Endothelial cell of umbilical vein (primary cell): ENCODE results near the gene TRAP1. TPM values are rescaled to one million over a fixed set of nuclear protein-coding genes. Genes with fewer than 3 reads are reported as not detected.

Experiments
- BruUV-seq: library from RNA; stranded (reverse); fragments of 400-500 nt; replicated peaks from 2 replicates; lab custom pipeline; 2021; lab: Mats Ljungman, UMichigan
- CTCF ChIA-PET: fragments of 300-600, 350-600 bp; sonication (Branson Sonifier 250); formaldehyde crosslinking; loops from one replicate; lab custom pipeline; 2021; ENCODE audit warnings: antibody characterized with exemption, inconsistent platforms; lab: Charles Lee
- POLR2A ChIA-PET: fragments of 300-600, 350-600 bp; sonication (Branson Sonifier 250); formaldehyde crosslinking; loops from one replicate; lab custom pipeline; 2021; ENCODE audit warnings: antibody characterized with exemption, inconsistent platforms; lab: Charles Lee
- DNase-seq: peaks from one replicate; pipeline ENCODE4 v3.0.0-alpha.2; 2011; ENCODE audit warnings: low read depth, low spot score
- FAIRE-seq: peaks from 2 replicates; lab custom pipeline; 2011; peaks lifted over from hg19 to GRCh38; lab: Jason Lieb, UNC
- H2AFZ ChIP-seq: 2 replicates; pipeline ENCODE4 v1.6.0; 2012; ENCODE audit warnings: low read depth, low read length, control low read depth, inconsistent platforms
- H3K27ac ChIP-seq: 2 replicates; pipeline ENCODE4 v1.5.1; 2011; ENCODE audit warnings: low read depth, mild to moderate bottlenecking, control low read depth, low read length, moderate library complexity; ENCODE audit not compliant: insufficient read depth
- H3K27me3 ChIP-seq, 2 experiments: 2 replicates each; pipeline versions ENCODE4 v1.6.0 to v1.6.1; 2011; ENCODE audit warnings: low read length in 2 of 2, mixed read lengths in 1 of 2; ENCODE audit not compliant: control insufficient read depth in 2 of 2, insufficient read depth in 2 of 2
- H3K36me3 ChIP-seq, 2 experiments: 2 replicates in 1 of 2; 3 replicates in 1 of 2; pipeline ENCODE4 v1.5.1; 2011; ENCODE audit warnings: low read length in 2 of 2, mild to moderate bottlenecking in 1 of 2, moderate library complexity in 1 of 2; ENCODE audit not compliant: control insufficient read depth in 2 of 2, insufficient read depth in 2 of 2; ENCODE audit errors: extremely low read depth in 1 of 2
- H3K4me1 ChIP-seq: 3 replicates; pipeline ENCODE4 v1.5.1; 2011; ENCODE audit warnings: mild to moderate bottlenecking, low read length; ENCODE audit not compliant: control insufficient read depth, insufficient read depth; ENCODE audit errors: extremely low read depth
- H3K4me2 ChIP-seq: 2 replicates; pipeline ENCODE4 v1.6.1; 2011; ENCODE audit warnings: low read length, control low read depth, mixed read lengths; ENCODE audit not compliant: insufficient read depth
- H3K4me3 ChIP-seq, 3 experiments: fragments of 200-600 bp in 1 of 3; sonication (generic), shearing (Covaris generic) in 1 of 3; replicated peaks in 1 of 3; 2 replicates each; pipeline ENCODE4 v1.5.1; 2011 to 2016; ENCODE audit warnings: control low read depth in 3 of 3, low read length in 3 of 3, mild to moderate bottlenecking in 2 of 3, inconsistent platforms in 1 of 3, low read depth in 1 of 3, moderate library complexity in 1 of 3; ENCODE audit not compliant: insufficient read depth in 1 of 3
- H3K79me2 ChIP-seq: 2 replicates; pipeline ENCODE4 v1.6.0; 2012; ENCODE audit warnings: low read length, inconsistent platforms; ENCODE audit not compliant: control insufficient read depth, insufficient read depth
- H3K9ac ChIP-seq: replicated peaks from 2 replicates; pipeline ENCODE3; 2011; ENCODE audit warnings: low read length, control low read depth; ENCODE audit not compliant: insufficient read depth; ENCODE audit errors: extremely low read depth
- H3K9me1 ChIP-seq: replicated peaks from 3 replicates; pipeline ENCODE4 v1.6.0; 2011; ENCODE audit warnings: mild to moderate bottlenecking, low read length; ENCODE audit not compliant: control insufficient read depth, insufficient read depth; ENCODE audit errors: extremely low read depth
- H3K9me3 ChIP-seq: replicated peaks from 2 replicates; pipeline ENCODE4 v1.5.1; 2012; ENCODE audit warnings: low read length, inconsistent platforms; ENCODE audit not compliant: control insufficient read depth, insufficient read depth
- H4K20me1 ChIP-seq: replicated peaks from 2 replicates; pipeline ENCODE3; 2011; ENCODE audit warnings: mild to moderate bottlenecking, low read length; ENCODE audit not compliant: control insufficient read depth, insufficient read depth; ENCODE audit errors: extremely low read depth
- EZH2 ChIP-seq: IDR thresholded peaks from 2 replicates; pipeline ENCODE4 v1.6.1; 2012; ENCODE audit warnings: borderline replicate concordance, low read depth, mild to moderate bottlenecking, moderate library complexity, low read length, inconsistent platforms; ENCODE audit not compliant: severe bottlenecking
- FOS ChIP-seq: IDR thresholded peaks from 2 replicates; pipeline ENCODE4 v1.6.1; 2011; ENCODE audit warnings: mild to moderate bottlenecking, low read length, moderate library complexity, borderline replicate concordance; ENCODE audit not compliant: insufficient read depth
- GATA2 ChIP-seq: IDR thresholded peaks from 2 replicates; pipeline ENCODE4 v1.7.0; 2011; ENCODE audit warnings: low read depth, mild to moderate bottlenecking, moderate library complexity, mixed read lengths, low read length; ENCODE audit not compliant: insufficient read length, insufficient read depth
- JUN ChIP-seq: IDR thresholded peaks from 2 replicates; pipeline ENCODE4 v1.6.1; 2011; ENCODE audit warnings: borderline replicate concordance, low read depth; ENCODE audit not compliant: insufficient read length, insufficient read depth
- MAX ChIP-seq: IDR thresholded peaks from 2 replicates; pipeline ENCODE4 v1.6.1; 2011; ENCODE audit not compliant: insufficient read depth, insufficient read length
- MYC ChIP-seq: IDR thresholded peaks from one replicate; pipeline ENCODE4 v1.6.1; 2011; ENCODE audit warnings: mild to moderate bottlenecking, low read depth, low read length
- POLR2A ChIP-seq: IDR thresholded peaks from 2 replicates; pipeline ENCODE4 v1.6.1; 2012; ENCODE audit warnings: low read depth, mild to moderate bottlenecking, control low read depth, low read length
- POLR2AphosphoS5 ChIP-seq: IDR thresholded peaks from 2 replicates; pipeline ENCODE4 v1.6.1; 2012; ENCODE audit warnings: low read depth, mild to moderate bottlenecking, control low read depth, low read length, moderate library complexity; ENCODE audit not compliant: insufficient read depth
- dilution Hi-C: fragments of 300-500 bp; cut with MboI; formaldehyde crosslinking; loops from one replicate; pipeline ENCODE4 v1.15.0; 2019; ENCODE audit warnings: low sequenced_read_pairs; ENCODE audit not compliant: extremely low pct_ligation_motif_present
- intact Hi-C: fragments of 100-400 bp; cut with micrococcal nuclease; formaldehyde crosslinking; loops from one replicate; pipeline ENCODE4 v1.10.0; 2022
- polyA plus RNA-seq, 4 experiments: library from polyadenylated mRNA; depleted of rRNA in 3 of 4; stranded (reverse) in 3 of 4; unstranded in 1 of 4; fragments of >200 nt; gene quantifications; 2 replicates each; pipeline versions ENCODE4 v1.2.1 to v1.2.3, GENCODE V29; 2011 to 2012; ENCODE audit warnings: missing spikeins in 1 of 4
- total RNA-seq: library from RNA; stranded (reverse); gene quantifications from 2 replicates; pipeline ENCODE4 v1.2.3, GENCODE V29; 2021
- TF ChIP-seq, protein P1 (sequence below), 2 donors: IDR thresholded peaks; 1 replicate in 1 of 2; 2 replicates in 1 of 2; pipeline ENCODE4 v1.5.1; 2011; ENCODE audit warnings: low read length in 2 of 2, mild to moderate bottlenecking in 2 of 2, moderate library complexity in 2 of 2, control low read depth in 1 of 2, inconsistent platforms in 1 of 2, low read depth in 1 of 2; ENCODE audit not compliant: insufficient read depth in 1 of 2; ENCODE audit errors: extremely low read depth in 1 of 2

The TRAP1 gene
- total and polyA plus RNA-seq, 2 donors (not counting 3 experiments of a cell fraction or from before 2014, with no cell fraction given): 95.6 to 102 TPM

GRCh38 chr16:3670711-3671110 is 46.6 kb downstream of the TRAP1 start:
- dilution Hi-C loops: no loop called here
- Histone ChIP-seq H3K79me2 (no peaks in the 10 kb centered on the region), H3K27me3 (no peaks in the 10 kb centered on the region), H3K9me3 (no peaks in the 10 kb centered on the region), H3K4me3 (no peak overlapping the region), H2AFZ (no peak overlapping the region), H3K9ac (no peak overlapping the region), H3K27ac (no peak overlapping the region), H4K20me1 (no peaks in the 10 kb centered on the region), H3K36me3 (peaks cover 2 to 17% of the 10 kb centered on the region in 2 experiments), H3K4me1 (no peaks in the 10 kb centered on the region), H3K4me2 (no peak overlapping the region), H3K9me1 (no peaks in the 10 kb centered on the region)
- DNase-seq (no peak), FAIRE-seq (no peak)
- BruUV-seq: no TSS peak
- ChIA-PET POLR2A (no interaction called here), CTCF (no interaction called here)
- TF ChIP-seq EZH2 (no peak), JUN (no peak), POLR2AphosphoS5 (no peak), FOS (no peak), POLR2A (no peak), MYC (no peak), MAX (no peak), GATA2 (no peak)
- TF ChIP-seq, protein P1, sequence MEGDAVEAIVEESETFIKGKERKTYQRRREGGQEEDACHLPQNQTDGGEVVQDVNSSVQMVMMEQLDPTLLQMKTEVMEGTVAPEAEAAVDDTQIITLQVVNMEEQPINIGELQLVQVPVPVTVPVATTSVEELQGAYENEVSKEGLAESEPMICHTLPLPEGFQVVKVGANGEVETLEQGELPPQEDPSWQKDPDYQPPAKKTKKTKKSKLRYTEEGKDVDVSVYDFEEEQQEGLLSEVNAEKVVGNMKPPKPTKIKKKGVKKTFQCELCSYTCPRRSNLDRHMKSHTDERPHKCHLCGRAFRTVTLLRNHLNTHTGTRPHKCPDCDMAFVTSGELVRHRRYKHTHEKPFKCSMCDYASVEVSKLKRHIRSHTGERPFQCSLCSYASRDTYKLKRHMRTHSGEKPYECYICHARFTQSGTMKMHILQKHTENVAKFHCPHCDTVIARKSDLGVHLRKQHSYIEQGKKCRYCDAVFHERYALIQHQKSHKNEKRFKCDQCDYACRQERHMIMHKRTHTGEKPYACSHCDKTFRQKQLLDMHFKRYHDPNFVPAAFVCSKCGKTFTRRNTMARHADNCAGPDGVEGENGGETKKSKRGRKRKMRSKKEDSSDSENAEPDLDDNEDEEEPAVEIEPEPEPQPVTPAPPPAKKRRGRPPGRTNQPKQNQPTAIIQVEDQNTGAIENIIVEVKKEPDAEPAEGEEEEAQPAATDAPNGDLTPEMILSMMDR (IDR thresholded peaks at IDR 0.05; ENCODE audit: extremely low read depth in 1 of 2, insufficient read depth in 1 of 2, low read depth in 1 of 2, low read length in 2 of 2): no peak
- intact Hi-C loops: no loop called here
